HG03521 (cell line): ENCODE data around the gene ATP2C2.

Source experiments
- ATAC-seq: cut with Tn5 transposase; IDR thresholded peaks from one replicate; pipeline ENCODE4 v1.9.1; 2021; ENCODE audit warnings: mild to moderate bottlenecking, moderate library complexity; ENCODE audit not compliant: unreplicated experiment

ATP2C2 gene

DNA sequence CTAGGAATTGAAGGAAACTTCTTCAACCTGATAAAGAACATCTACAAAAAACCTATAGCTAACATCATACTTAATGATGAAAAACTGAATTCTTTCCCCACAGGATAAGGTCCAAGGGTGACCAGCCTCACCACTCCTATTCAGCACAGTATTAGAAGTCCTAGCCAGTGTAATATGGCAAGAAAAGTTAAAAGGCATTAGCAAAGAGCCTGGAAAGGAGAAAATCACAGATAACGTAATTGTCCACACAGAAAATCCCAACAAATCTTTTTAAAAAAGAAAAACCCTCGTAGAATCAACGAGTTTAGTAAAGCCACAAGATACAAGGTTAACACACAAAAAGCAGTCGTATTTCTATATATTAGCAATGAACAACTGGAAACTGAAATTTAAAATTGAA, 98.4 kb downstream of the ATP2C2 start:
- no peak for ATAC-seq

DNA sequence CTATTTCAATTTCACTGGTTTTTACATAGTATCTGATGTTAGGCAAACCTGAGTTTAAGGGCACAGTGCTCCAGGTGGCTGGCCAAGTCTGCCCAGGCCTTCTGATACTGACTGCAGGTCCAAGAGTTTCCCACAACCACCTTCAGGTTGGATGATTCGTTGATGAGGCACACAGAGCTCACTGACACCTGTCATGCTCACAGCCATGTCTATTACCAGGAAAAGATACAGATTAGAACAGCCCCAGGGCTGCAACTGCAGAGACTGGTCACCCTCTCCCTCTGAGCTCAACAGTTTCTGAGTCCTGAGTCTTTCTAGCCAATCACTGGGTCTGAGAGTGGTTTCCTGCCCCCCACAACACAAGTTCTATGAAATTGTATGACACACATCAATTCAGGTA, 98.9 kb downstream of the ATP2C2 start:
- ATAC-seq: no peak

DNA sequence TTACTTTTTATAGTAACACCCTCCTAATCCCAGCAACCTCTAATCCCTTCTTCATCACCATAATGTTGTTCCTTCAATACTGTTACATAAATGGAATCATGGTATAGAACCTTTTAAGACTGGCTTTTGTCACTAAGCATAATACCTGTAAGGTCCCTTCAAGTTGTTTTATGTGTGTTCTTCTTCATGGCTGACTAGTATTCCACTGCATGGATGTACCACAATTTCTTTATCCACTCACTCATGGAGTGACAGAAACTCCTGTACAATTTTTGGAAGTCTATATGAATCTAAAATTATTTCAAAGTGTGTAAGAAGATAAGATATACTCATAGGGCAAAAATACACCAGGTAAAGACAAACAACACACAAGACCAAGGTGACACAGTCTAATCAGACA, 99.4 kb downstream of the ATP2C2 start:
- no peak for ATAC-seq

DNA sequence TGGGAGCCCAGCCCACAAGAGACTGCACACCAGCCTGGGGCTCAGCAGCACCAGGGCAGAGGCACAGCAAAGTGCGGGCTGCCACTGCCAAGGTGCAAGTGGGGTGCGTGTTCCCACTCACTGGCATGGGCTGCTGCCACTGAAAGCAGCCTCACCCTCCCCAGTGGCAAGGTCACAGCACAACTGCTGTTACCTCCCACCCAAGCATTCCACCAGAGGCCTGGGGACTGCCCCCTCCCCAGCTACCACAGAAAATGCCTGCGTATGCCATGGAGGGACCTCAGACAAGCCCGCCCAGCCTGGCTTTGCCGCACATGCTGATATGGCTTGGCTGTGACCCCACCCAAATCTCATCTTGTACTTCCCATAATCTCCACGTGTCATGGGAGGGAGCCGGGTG, 103.0 kb downstream of the ATP2C2 start:
- ATAC-seq: no peak

DNA sequence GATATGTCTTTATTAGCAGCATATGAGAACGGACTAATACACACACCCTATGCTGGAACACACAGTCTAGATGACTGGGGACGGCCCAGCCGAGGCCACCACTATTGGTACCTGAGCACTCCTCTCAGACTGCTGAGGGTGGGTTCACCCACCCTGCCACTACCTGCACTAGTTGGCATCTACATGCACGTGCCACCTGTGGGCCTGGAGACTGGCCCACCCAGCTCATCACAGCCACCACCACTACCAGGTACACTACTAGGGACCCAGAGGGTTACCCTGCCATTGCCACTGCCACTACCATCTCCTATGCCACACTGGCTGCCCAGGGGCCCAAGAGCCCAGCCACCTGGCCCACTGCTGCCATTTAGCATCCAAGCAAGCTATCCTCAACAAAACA, 103.6 kb downstream of the ATP2C2 start:
- no peak for ATAC-seq

DNA sequence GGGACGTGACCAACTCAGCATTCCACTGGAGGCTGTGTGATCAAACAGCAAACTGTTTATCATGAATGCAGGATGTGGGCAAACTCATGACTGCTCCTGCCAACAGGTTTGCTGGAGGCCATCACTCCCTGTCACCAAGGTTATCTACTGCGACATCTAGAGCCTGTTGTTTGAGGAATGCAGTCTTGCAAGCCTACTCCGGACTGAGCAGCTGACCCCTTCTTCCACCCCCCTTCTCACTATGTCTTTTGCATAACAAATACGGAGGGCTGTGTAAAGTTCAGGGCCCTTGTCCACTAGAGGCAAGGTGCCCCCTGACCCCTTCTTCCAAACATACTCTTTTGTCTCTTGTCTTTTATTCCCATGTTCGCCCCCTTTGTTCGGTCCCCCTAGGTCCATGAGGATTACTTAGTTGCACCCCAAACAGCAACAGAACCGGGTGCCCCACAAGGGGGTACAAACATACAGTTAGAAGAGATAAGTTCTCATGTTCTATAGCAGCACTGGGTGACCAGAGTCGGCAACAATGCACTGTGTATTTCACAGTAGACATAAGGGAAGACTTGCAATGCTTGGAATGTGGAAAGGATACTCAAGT, 107.4 kb downstream of the ATP2C2 start:
- no peak for ATAC-seq

DNA sequence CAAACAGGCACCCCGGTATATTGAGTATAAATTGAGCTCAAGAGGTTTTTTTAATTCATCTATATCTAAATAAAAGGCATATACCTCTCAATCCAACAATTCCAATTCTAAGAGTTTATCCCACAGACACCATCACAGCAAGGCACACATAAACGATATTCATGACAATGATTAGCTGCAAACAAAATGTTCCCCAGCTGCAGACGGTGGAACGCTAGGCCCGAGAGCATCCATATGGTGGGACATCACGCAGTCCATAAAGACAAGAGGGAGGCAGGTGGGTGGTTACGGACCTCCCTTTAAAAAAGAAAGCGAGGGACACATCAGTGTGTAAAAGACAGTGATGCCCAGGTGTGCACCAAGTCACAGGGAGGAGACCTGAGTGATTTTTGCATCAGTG, 108.1 kb downstream of the ATP2C2 start:
- ATAC-seq: no peak

DNA sequence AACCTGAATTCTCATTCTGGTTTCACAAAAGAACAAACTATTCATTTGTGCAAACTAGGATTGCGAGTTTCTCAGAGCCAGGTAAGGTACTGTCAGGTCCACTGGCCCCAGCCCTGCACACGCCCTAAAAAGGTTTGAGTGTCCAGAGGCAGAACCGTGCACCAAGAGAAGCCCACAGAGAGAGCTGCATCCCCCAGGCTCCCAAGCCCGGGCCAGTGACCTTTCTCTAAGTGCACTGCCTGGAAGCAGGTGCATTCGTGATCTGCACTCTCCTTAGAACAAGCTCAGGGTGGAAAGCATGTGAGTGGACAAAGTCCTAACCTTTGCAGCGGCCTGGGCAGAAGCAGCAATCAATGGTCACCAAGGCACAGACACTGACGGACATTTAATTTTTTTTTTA, 109.3 kb downstream of the ATP2C2 start:
- no peak for ATAC-seq

DNA sequence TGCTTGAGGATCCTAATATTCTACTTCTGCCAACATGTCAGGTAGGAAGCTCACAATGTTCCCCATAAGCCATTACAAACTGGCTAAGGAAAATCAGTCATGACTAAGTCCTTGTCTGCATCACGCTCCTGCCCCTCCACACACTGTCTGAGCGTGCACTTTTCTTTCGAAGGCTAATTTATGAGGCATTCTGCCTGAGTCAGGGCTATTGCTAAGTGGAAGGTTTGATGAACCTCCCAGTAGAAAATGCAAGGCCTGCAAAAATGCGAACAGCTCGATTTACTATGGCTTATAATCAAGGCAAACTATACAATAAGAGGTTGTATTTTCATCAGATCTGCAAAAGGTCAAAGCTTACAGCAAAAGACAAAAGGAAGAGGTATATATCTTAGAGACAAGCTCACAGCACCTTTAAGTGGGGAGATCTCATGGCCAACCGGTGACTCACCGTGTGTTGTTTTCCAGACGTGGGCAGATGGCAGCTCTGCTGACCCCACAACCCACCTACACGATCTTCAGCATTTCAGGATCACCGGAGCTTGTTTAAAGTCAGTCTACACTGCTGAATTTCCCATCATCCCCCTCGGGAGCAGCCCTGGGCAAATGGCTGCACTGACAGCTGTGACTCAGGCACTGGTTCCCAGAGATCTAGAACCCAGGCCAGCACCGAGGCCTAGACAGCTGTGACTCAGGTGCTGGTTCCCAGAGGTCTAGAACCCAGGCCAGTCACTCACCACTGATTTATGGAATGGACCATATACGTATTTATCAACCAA, 110.0 kb downstream of the ATP2C2 start:
- no peak for ATAC-seq

DNA sequence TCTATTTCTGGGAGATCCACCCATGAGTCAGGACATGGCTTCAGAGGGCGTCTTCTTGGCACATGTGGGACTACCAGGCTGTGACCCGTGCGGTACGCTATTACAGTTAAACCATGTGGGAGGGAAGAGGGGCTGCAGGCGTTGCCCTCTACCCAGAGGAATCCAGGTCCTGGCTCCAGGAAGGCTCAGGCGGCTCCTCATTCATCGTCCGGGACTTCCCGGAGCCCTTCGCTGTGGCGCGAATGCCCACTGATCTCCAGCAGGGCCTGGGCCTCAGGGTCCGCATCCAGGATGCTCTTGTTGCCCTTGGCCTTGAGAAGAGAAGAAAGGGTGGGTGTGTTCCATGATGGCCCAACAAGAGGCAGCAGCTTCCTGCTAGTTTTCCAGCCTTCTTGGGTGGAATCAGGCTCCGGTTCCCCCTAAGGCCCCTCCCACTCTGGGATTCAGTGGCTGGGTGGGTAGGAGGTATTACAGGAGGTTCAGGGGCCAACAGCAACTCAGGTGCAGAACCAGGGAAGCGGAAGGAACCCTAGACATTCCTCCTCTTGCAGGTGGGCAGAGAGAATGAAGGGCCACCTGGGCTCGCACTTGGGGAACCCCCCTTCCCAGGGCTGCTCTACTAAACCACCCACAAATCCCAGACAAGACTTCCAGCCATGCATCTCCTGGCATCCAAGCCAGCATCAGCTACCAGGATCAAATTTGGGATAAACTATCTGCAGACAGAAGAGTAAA, 111.5 kb downstream of the ATP2C2 start:
- no peak for ATAC-seq

DNA sequence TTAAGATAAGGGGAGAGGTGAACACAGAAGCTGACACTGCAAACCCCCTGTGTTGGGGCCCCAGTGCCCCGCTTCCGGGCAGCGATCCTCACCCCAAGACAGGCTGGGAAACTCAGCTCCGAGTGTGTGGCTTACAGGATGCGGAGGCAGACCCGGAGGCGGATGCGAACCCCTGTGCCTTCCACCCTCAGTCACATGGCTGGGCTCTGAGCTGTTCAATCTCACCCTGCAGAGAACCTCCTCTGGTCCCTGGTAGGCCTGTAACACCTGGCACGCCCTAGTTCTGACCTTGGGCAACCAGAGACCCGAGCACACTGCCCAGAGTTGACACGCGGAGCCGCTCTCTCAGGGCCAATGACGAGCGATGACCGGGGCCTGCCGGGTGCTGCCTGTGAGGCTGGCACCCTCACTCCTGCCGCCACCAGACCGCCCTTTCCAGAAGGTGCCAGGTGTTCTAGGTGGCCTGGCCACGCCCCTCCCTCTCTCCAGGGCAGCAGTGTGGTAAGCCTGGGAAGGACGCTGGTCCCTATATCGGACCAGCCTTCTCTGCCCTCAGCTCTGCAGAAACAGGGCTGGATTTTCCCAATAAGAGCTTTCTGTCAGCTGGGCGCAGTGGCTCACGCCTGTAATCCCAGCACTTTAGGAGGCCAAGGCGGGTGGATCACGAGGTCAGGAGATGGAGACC, 112.9 kb downstream of the ATP2C2 start:
- ATAC-seq: no peak

DNA sequence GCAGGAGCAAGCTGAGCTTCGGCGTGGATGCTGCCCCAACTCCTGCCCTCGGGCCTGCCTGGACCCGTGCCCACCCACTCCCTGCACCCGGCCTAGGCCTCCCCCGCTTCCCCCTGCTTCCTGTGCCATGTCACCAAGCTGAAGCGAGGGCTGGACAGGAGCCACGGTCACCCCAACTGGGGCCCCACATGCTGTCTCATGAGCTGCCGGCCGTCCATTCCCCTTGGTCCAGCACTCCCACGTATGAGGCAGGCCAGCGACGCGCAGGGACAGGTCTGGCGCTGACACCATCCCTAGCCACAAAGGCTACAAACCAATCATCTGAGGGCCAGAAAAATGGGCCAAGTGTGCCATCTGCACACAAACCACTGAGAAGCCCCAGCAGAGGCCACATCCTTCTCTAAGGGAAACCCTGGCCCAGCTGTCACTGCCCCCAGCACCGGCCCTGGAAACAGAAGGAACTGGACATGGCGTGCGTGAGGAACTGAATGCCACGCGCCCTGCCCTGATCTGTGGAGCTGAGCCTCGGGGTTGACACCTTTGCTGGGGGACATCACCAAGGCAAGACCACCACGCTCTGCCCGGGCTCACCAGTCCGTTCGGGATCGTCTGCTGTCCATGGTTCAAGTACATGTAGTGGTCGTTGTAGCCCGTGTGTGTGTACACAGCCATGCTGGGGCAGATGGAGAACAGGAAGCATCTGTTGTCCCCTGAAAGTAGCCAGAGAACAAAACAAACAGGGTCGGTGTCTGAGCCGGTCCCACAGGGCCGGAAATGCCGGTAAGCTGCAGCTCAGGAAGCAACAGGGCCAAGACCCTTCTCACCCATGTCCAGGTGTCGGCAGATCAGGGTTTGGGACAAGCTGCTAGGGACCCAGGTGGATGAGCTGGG, 113.9 kb downstream of the ATP2C2 start:
- ATAC-seq: no peak

DNA sequence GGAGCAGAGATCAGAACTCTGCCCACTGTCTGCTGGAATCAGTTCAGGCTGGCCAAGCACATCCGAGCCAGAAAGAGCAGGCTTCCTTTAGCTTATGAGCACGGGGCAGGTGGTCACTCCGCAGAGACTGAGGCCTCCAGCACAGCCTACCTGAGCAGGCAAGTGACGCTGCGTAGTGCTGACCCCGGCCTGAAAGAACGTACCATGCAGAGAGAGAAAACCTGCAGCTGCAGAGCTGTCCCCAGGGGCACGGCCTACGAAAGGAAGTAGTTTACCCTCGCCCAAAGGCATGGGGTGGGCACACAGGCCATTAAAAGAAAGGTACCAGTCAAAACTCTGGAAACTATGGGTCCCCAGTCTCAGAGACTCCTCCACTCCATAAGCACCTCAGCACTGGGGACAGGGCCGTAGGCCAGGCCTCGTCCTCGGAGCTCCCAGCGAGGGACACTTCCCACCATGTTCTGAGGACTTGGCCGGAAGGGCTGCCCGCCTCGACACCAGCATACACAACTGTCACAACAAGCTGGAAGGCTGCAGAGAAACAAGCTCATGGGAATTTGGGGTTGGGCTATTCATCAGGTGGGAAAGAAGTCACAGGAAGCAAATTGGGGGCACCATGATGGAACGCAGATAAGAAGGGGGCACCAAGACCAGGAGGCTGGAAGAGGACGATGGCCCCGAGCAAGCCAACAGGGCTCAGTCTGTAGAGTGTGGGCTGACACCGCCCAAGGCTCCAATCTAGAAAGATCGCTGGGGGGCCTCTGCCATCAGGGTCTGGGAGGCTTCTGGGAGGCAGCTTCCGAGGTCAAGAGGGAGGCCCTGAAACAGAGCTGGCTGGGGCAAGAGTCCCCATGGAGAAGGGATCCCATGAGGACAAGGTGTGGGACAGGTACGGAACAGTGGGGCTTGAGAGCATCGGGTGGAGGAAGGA, 114.9 kb downstream of the ATP2C2 start:
- no peak for ATAC-seq

DNA sequence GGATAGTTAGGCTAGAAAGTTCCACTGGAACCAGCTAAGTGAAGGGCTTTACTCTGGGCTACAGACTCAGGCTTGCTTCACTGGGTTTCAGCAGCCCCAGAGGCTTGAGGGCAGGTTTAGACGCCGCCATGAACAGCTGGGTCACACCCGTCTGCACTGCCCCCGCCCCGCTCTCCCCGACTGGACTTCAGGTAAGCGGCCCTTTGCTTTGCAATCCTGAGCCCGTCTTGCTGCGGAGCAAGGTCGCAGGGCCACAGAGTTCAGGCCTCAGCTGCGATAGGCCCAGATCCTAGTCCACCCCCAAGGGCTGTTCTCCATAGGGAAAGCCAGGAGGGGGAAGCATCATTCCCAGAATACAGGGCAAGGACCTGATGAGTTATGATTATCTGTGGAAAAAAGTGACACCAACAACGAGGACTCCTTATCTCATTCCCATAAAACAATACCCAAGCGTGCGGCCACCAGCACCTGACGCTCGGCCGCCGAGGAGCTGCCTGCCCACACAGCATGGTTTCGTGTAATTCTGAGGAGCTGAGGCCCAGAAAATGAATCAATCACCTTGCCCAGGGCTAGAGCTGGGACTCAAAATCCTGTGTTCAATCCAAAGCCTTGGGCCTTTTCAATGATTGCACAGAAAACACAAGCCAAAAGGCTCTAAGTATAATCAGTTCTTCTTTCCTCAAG, 115.7 kb downstream of the ATP2C2 start:
- no peak for ATAC-seq

DNA sequence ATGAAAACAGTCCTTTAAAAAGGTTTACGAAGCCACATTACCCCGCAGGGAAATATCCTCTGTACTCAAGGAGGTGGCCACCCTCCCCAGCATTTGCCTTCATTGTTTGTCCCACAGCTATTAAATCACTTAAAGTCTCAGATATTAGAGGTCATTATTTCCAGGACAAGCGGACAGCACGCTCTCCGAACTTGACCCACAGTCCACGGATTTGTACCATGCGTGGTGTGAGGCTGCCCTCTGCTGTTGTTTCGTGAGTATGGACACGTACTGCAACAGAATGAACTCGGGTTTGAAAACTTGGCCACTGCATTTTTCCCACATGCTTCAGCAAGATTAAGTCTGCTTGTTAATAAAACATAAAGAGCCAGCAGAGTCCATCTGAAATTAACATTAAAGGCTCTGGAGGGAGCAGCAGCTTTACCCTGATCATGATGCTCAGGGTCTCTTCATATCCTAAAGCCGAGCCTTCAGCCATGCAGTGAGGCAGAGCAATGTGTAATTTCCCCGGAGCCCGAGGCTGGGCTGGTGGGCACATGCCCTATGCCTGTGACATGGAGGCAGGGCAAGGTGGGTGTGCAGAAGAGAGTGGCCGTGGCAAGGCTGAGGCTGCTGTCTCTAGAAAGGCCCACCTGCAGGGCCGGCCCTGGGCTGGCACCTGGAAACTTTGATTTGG, 116.4 kb downstream of the ATP2C2 start:
- no peak for ATAC-seq

DNA sequence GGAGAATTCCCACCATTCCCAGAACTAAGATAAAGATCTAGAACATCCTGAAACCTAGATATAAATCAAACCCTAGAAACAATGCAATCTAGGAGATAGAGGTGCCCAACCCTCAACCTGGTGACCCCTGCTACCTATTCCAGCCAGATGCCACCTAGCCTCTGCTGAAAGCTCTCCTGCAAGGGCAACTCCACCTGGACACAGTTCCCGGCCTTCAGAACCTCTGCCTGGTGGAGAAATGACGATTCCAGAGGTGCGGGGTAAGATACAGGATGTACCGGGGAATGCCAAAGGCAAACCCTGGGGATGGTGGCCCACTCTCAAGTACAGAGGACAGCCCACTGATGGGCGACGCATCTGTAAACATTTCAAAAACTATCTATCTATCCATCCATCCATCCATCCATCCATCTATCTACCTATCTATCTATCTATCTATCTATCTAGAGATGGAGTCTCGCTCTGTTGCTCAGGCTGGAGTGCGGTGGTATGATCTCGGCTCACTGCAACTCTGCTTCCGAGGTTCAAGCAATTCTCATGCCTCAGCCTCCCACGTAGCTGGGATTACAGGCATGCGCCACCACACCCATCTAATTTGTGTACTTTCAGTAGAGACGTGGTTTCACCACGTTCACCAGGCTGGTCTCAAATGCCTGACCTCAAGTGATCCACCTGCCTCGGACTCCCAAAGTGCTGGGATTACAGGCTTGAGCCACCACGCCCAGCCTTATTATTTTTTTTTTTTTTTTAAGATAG, 117.1 kb downstream of the ATP2C2 start:
- ATAC-seq: no peak

DNA sequence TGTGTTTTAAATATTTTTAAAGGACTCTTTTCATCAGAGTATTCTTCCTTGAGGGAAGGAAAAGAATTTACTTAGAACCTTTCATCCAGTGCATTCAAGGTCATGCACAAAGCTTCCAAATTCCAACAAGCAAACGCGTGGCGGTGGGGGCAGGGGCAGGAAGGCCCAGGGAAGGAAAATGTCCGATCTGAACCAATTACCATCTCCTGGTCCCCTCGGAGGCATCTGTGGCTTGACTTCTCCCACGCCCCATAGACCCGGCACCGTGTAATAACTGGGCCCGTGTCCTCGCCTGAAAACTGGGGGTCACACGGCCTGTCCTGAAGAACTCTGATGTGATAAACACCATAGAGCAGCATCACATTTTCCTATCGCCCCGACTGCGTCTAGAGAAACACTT, 117.8 kb downstream of the ATP2C2 start:
- ATAC-seq: no peak
